GM19043 (cell line): ENCODE measurements around the gene MIAT.
A peak's percentile ranks its signal among the peaks of the same experiment; 100 is the strongest.

Experiments used
- ATAC-seq: cut with Tn5 transposase; IDR thresholded peaks from one replicate; pipeline ENCODE4 v1.9.1; 2021; ENCODE audit warnings: low read depth; ENCODE audit not compliant: unreplicated experiment

MIAT gene

DNA sequence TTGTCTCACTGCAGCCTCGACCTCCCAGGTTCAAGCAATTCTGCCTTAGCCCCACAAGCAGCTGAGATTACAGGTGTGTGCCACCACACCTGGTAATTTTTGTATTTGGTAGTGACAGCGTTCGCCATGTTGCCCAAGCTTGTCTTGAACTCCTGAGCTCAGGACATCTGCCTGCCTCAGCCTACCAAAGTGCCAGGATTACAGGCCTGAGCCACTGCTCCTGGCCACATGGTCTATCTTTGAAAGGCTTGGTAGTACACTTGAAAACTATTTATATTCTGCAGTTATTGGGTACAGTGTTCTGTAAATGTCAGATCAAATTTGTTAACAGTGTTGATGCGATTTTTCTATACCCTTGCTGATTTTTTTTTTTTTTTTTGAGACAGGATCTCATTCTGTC is 26.1 kb upstream of the MIAT start:
- no peak for ATAC-seq

DNA sequence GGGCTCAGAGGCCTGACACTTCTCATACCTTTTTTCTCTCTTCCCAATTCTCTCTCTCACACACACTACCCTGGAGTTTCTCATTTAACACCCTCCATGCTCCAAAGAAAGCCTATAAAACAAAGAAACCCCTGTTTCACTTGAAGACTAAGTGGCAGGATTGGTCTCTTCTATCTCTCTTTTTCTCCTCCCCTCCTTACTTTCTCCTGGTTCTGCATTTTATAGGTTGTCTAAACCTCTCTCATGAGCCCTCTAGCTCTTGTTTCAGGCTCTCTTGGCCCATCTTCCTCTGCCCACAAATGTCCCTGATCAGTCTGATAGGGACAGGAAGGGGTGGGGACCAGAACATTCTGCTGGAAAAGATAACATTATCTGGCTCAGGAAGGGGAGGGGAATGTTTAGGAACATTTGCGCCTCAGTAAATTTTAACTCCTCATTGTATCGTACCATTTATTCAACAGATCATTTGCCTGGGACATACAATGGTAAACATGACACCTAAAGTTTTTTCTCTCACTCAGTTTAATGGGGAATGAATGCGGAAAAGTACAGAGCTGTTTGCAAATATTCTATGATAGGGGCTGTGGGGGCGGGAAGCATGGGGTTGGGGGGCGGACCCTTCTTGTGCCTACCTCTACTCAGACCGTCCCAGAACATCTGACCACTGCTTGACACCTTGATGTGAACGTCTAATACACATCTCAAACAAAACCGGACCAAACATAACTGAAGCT is 24.8 kb upstream of the MIAT start:
- ATAC-seq: no peak

DNA sequence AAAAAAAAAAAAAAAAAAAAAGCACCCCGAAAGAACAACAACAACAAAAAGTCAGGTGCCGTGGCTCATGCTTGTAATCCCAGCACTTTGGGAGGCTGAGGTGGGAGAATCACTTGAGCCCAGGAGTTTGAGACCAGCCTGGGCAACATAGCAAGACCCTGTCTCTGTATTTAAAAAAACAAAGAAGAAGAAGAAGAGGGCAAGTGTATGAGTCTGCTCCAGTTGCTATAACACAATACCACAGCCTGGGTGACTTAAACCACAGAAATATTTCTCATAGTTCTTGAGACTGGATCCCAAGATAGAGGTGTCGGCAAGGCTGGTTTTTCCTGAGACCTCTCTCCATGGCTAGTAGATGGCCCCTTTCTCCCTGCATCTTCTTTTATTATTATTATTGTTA is 23.2 kb upstream of the MIAT start:
- ATAC-seq: no peak

DNA sequence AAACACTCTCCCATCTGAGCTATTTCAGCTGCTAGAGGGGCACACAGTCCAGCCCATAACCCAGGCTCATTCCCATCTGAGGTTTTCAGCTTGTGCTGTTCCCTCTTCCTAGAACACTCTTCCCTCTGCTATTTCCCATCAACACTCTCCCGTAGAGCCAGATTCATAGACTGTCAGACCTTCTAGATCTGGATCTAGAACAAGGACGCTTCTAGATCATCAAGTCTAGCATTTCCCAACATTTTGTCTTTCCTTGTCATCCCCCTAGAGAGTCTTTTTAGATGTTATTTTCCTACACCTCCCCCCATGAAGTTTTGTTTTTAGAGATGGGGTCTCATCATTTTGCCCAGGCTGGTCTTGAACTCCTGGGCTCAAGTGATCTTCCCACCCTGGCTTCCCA is 22.3 kb upstream of the MIAT start:
- ATAC-seq: no peak

DNA sequence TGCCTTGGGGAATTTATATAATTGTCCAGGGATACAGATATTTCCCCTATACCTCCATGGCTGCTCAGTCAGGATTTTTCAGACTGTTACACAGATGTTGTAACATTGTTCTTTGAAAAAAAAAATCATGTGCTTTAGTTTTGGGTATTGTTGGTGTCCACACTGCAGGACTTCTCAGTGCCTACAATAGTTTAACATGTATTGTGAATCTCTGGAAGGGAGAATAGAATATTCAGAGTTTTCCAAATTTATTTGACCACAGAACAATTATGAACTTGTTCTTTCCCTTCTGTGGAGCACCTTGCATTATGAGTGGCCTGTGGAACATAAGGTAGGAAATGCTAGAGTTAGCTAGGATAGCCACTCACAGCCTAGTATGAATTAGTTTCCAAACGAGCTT is 21.1 kb upstream of the MIAT start:
- ATAC-seq: no peak

DNA sequence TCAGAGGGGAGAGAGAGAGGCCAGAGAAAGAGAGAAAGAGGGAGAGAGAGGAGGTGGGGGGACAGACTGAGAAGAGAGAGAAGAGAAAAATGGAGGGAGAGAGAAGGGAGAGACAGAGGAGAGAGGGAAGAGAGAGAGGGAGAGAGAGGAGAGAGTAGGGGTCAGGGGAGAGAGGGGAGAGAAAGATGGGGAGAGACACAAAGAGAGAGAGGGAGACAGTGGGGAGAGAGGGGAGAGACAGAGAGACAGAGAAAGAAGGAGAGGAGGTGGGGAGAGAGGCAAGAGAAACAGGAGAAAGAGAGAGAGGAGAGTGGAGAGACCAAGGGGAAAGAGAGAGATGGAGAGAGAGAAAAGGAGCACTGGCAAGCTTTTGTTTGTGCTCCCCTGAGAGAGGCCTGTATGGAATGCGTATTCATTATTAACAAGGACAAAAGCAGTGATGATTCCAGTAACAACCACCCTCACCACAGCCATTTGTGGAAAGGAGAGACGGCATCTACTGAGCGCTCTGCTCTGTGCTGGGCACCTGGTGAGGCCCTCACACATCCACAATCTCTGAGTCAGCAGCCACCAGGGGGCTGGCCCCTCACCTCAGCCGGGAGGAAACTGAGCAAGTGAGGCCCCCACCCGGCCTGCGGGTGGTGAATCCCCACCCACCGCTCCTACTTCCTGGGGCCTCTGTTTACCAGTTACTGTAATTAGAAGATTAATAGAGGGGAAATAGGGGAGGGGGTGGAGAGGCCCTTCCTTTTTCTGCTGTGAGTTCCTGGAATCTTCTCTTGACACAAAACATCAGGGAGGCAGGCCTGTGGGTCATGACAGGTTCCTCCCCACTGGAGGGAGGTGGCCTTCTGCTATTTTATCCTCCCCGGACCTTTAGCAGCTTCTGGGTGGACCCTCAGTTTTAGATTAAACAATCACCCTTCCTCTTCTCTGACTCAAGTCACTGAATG is 14.6 kb upstream of the MIAT start:
- no peak for ATAC-seq

DNA sequence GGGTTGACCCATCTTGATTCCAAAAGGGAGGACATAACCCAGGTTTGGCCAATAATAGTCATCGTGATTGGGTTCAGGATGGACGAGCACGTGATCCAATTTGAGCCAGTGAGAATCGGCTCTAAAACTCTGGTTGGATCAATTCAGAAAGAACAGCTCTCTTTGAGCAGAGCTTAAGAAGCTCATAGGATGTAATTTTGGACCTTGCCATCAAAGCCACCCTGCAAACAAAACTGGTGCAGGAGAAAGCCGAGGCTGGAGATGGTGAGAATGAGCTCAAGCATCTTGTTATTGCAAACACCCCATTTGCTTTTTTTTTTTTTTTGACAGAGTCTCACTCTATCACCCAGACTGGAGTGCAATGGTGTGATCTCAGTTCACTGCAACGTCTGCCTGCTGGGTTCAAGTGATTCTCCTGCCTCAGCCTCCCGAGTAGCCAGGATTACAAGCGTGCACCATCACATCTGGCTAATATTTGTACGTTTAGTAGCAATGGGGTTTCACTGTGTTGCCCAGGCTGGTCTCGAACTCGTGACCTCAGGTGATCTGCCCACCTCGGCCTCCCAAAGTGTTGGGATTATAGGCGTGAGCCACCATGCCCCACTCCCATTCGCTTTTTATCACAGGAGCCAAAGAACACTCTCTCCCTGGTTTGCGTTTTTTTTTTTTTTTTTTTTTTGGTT is 13.8 kb upstream of the MIAT start:
- ATAC-seq: no peak

DNA sequence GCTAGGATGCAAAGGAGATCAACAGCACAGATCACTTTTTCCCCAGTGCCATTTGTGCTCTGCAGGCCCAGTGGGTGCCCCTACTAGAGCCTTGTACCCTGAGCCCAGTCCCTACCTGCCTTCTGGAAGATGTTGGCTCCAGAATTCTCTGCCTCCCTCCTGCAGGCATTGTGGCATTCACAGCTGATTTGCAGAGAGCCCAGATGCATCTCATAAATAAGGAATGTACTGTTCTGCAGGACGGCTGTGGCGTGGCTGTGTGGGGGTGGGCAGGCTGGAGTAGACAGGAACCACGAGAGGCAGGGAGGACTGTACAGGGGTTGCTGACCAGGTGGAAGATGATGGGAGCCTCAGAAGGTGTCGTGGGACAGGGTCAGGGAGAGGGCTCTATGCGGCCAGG is 11.2 kb upstream of the MIAT start:
- ATAC-seq: no peak

DNA sequence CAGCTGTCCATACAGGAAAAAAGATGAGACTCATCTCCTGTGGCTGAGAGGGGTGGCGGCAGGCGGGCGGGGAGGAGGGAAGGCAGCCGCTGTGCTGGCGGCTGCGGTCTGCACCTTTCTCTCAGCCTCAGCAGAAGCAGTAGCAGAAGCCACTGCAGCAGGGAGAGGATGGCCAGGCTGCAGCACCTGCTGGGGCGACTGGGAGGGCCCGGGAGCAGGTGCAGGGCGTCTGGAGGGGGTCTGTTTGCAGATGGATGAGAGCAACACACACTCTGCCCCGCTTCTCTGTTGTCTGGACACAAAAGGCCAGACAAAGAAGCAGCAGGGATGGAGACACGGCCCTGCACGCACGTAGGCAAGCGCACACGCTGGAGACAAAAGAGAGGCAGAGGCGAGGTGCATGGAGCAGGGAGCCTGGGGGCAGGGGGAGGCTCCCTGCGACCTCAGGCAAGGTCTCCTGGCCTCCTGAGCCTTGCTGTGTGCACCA is 9.3 kb upstream of the MIAT start:
- ATAC-seq: no peak

DNA sequence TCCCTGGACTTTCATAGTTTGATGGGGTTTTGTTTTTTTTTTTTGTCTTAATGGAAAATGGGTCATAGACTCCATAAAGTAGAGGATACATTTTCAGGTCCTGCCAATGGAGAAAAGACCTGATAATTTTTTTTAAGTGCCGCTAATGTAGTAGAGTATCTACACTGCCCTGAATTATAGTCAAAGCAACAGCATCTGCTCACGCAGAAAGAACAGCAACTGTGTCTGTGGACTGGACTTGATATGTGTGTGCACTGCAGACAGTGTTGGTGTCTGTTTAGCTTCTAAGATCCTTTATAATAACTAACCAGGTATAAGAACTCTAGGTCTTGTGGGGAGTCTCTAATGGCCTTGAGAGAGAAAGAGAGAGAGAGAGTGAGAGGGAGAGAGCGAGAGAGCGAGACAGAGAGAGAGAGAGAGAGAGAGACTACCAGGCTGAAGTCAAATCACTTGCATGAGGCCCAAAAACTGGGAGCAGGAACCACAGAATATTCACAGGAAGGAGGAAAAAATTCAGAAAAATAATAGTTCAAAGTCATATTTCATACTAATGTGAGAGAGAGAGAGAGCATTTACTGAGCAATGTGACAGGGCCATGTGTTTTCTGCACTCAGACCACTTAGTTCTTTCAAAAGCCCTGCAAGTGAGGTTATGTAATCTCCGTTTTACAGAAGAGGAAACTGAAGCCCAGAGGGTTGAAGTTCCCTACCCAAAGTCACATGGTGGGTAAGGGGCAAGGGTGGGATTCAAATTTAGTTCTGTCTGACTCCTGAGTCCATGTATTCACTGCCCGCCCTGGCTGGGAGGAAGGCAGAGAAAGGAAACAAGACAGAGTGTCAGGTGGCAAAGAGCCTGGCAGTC is 8.6 kb upstream of the MIAT start:
- no peak for ATAC-seq

DNA sequence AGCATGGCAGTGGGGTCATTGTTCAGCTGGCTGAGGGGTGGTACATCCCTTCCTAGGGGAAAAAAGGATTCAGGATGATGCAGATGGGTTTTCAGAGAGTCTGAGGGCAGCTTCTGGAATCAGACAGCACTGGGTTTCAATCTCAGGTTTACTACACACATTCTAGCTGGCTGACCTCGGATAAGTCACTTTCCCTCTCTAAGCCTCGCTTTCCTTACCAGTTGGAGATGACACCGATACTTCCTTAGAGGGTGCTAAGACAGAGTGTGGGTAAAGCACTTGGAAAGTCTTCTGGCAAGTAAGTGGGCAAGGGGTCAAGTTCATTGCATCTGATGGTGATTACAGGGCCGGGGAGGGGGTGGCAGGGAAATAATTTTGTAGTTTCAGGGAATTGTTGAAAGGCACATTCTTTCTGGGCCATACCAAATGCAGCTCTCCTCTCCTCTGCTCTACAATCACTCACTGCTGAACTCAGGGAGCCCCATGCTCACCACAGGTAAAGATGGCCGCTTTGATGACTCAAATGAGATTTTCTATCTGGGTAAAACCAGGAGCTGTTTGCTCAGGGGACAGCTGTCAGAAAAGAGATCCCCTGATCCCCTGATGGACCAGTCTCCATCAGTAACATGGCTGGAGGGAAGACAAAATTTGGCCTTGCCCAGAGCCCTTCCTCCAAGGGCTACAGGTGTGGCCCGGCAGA is 6.5 kb upstream of the MIAT start:
- no peak for ATAC-seq

DNA sequence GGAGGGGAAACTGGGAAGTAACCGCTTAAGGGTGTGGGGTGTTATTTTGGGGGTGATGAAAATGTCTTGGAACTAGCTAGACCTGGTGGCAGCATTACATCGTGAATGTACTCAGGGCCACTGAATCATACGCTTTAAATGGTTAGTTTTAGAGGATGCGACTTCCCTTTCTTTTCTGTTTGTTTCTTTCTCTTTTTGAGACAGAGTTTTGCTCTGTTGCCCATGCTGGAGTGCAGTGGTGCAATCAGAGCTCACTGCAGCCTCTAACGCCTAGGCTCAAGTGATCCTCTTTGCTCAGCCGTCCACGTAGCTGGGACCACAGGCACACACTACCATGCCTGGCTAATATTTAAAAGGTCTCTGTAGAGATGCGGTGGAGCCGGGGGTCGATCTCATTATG is 5.6 kb upstream of the MIAT start:
- ATAC-seq: no peak

DNA sequence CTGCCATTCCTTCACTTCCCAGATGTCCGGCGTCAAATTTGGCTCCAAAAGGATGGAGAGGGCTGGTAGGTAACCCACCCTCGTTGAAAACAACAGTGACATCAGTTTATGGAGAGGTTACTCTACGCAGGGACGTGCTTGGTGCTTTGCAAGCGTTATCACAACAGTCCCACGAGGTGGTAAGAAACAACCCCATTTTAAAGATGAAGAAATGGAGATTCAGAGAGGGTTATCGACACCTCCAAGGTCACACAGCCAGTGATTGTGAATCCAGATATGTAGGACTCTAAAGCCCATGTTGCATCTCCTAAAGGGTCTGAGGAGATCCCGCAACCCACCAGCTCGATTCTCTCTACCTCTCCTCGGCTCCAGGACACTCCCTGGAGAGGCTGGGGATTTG is 773 bp downstream of the MIAT start:
- ATAC-seq: no peak

DNA sequence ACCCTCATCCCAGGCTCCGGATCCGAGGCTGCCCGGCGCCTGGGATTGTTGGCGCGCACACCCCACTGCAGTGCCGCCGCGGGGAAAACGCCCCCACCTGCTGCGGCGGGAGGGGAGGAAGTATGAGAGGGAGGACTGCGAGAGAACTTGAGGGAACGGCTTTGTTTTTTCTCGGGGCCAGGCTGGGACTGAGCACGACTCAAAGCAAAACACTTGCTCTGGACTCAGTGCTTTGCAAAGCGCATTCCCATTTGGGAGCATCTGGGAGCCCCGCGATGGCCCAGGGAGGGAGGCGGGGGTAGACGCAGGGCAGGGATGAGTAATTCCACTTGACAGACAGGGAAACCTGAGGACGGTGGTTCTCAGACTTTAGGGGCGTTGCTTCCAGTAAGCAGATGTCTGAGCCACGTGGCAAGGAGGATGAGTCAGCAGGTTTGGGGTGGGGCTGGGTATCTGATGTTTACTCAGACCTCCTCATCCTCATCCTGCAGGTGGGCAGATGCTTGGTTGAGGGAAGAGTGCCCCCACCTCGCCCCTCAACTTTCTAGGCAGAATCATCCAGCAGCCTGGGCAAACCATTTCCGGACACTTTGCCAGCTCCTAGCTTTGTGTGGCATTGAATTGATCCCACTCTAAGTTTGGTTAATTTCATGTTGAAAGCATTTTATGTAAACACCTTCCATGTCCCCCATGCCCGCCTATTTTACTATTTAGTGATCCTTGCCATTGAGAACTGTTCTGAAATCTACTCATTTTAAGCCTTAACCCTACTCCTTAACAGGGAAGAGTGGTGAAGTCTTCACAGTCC is 1.5 kb downstream of the MIAT start:
- peak; percentile 69 for ATAC-seq

DNA sequence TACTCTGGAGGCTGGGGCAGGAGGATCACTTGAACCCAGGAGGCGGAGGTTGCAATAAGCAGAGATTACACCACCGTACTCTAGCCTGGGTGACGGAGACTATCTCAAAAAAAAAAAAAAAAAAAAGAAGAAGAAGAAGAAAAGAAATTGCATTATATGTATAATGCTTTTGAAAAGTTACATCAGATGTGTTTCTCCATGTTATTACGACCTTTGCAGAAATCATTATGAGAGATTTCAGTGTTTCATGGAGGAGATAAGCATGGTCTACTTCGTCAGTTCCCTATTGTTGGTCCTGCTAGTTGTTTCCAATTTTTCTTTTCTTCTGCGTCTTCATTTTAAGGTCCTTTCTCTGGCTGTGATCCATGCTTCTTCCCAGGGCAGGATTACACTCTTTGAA is 3.0 kb downstream of the MIAT start:
- no peak for ATAC-seq

DNA sequence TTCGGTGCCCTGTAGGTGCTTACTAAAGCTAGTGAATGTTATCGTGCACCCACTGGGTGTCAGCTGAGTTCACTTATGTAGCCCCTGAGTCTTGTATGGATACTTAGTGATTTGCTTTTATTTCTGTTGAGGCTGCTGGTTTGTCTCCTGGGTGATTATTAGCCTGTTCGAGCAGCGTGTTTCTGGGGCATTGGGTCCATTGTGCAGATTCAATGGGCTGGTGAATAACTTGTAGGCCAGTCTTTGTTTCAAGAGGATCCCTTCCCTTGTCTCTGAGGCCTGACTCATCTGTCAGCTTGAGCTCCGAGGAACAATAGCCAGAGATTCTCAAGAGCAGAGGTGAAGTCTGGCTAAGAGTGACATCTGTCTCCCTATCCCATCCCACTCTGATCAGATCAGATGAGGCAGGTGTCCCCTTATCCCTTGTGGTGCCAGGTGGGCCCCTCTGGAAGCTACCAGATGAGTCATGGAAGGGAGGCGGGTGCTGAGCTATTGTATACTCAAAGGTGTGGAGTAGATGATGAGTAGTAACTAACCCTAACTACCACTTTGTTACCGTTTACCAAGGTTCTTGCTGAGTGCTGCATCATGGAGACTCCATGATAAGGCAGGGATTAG is 3.7 kb downstream of the MIAT start:
- ATAC-seq: no peak

DNA sequence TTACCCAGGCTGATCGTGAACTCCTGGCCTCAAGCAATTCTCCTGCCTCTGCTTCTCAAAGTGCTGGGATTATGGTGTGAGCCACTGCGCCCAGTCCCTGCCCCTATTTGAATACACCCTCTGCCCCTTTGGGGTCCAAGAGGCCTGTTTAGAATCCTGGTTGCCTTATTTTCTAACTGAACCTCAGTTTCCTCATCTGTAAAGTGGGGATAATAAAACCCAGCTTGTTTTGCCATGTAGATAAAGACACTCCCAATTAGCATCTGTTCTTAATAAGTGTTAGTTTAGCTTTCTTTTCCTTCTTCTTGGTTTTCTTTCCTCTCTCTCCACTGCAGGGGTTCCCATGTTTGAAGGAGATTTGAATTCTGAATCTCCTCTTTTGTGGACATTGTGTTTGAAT is 4.8 kb downstream of the MIAT start:
- no peak for ATAC-seq

DNA sequence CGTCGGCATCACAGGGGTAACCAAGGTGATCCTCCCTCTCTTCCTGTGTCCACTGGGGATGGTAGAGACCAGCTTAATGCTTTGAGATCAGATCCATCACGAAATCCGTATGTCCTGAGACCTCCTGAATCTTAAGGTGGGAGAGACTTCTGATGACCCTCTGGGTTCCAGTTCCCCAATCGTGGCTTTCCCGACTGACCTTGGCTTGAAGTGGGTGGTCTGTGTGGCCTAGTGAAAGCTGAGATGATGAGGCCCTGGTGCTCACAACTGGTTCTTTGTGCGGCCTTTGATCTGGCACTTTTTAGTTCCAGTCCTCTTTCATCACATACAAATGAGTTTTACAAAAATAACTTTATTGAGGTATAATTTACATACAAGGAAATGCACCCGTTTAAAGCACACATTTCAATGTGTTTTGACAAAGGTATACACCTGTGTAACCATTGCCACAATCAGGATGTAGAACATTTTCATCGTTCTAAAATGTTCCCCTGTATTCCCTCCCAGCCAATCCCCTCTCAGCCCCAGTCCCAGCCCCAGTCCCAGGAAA is 6.1 kb downstream of the MIAT start:
- ATAC-seq: no peak
